ENCODE data around the gene FCRL4. TPM values are rescaled to one million over a fixed set of nuclear protein-coding genes. Genes with fewer than 3 reads are reported as not detected.

FCRL4 gene
- total RNA-seq, 3 donors from 2014 or later (not counting 1 experiment from before 2014, with no cell fraction given) = not detected

GRCh38 chr1:157580179-157580827 lies 17.6 kb downstream of the FCRL4 start:
- Histone ChIP-seq H3K27ac (ENCODE audit: low read length) (no peak overlapping the region), H3K36me3 (ENCODE audit: control insufficient read depth, insufficient read depth, low read length) (no peaks in the 10 kb centered on the region), H3K4me1 (ENCODE audit: control insufficient read depth, insufficient read depth, low read length) (peaks cover 9% of the 10 kb centered on the region), H3K9me3 (ENCODE audit: control insufficient read depth, insufficient read depth, low read length) (peaks cover 6% of the 10 kb centered on the region), H3K4me3 (ENCODE audit: low read length) (no peak overlapping the region), H3K27me3 (ENCODE audit: control insufficient read depth, insufficient read depth, low read length) (peaks cover 2% of the 10 kb centered on the region)
- H3K4me1 Mint-ChIP-seq = peaks cover 5 to 11% of the 10 kb centered on the region in 2 donors
- TF ChIP-seq CTCF (IDR thresholded peaks at IDR 0.05) = peak; percentile 90
- peak in 2 of 3 donors; percentile 63 for ATAC-seq
- peak overlapping the region in 1 of 2 donors; percentile 32 for H3K27ac Mint-ChIP-seq
- no peak overlapping the region for H3K4me3 Mint-ChIP-seq
- WGBS (ENCODE audit: insufficient coverage) = 4% methylated on average over 4 of the region's 4 CpGs
- intact Hi-C loops (cut with micrococcal nuclease) = loop anchor here (1.0 kb wide), 3 partner anchors 111 to 368 kb away; no protein-coding TSS in a partner anchor
- no peaks in the 10 kb centered on the region for H3K9me3 Mint-ChIP-seq
- no peaks in the 10 kb centered on the region for H3K36me3 Mint-ChIP-seq
- peak in 1 of 2 donors; percentile 72 for DNase-seq
- peaks cover 1 to 4% of the 10 kb centered on the region in 2 donors for H3K27me3 Mint-ChIP-seq (ENCODE audit: low read depth in 2 of 2)

GRCh38 chr1:157577420-157577819 lies 20.5 kb downstream of the FCRL4 start:
- no peaks in the 10 kb centered on the region for H3K9me3 Mint-ChIP-seq
- intact Hi-C loops (cut with micrococcal nuclease) = no loop called here
- H3K4me3 Mint-ChIP-seq = no peak overlapping the region
- no peak for TF ChIP-seq CTCF (IDR thresholded peaks at IDR 0.05)
- H3K4me3 ChIP-seq (ENCODE audit: low read length) = no peak overlapping the region
- 92% methylated on average over 3 of the region's 3 CpGs for WGBS (ENCODE audit: insufficient coverage)
- peaks cover 5 to 11% of the 10 kb centered on the region in 2 donors for H3K4me1 Mint-ChIP-seq
- ATAC-seq (no peak), DNase-seq (no peak)
- H3K4me1 ChIP-seq (ENCODE audit: control insufficient read depth, insufficient read depth, low read length) = peaks cover 6% of the 10 kb centered on the region
- H3K36me3 ChIP-seq (ENCODE audit: control insufficient read depth, insufficient read depth, low read length) = no peaks in the 10 kb centered on the region
- H3K27ac ChIP-seq (ENCODE audit: low read length) = no peak overlapping the region
- H3K27me3 ChIP-seq (ENCODE audit: control insufficient read depth, insufficient read depth, low read length) = peaks cover 2% of the 10 kb centered on the region
- no peaks in the 10 kb centered on the region for H3K9me3 ChIP-seq (ENCODE audit: control insufficient read depth, insufficient read depth, low read length)
- H3K27me3 Mint-ChIP-seq (ENCODE audit: low read depth in 2 of 2) = peaks cover 0 to 11% of the 10 kb centered on the region in 2 donors
- H3K36me3 Mint-ChIP-seq = no peaks in the 10 kb centered on the region
- no peak overlapping the region for H3K27ac Mint-ChIP-seq

- Mint-ChIP-seq H3K27me3 (ENCODE audit: low read depth in 2 of 2) (peaks cover 0 to 11% of the 10 kb centered on the region in 2 donors), H3K4me3 (no peak overlapping the region), H3K36me3 (no peaks in the 10 kb centered on the region), H3K4me1 (peaks cover 5 to 6% of the 10 kb centered on the region in 2 donors), H3K27ac (no peak overlapping the region), H3K9me3 (no peaks in the 10 kb centered on the region)
- no peak overlapping the region for H3K27ac ChIP-seq (ENCODE audit: low read length)
- no peaks in the 10 kb centered on the region for H3K36me3 ChIP-seq (ENCODE audit: control insufficient read depth, insufficient read depth, low read length)
- H3K27me3 ChIP-seq (ENCODE audit: control insufficient read depth, insufficient read depth, low read length) = peaks cover 2% of the 10 kb centered on the region
- H3K9me3 ChIP-seq (ENCODE audit: control insufficient read depth, insufficient read depth, low read length) = no peaks in the 10 kb centered on the region
- no peaks in the 10 kb centered on the region for H3K4me1 ChIP-seq (ENCODE audit: control insufficient read depth, insufficient read depth, low read length)
- 75% methylated on average over 1 of the region's 2 CpGs for WGBS (ENCODE audit: insufficient coverage)
- intact Hi-C loops (cut with micrococcal nuclease) = no loop called here
- no peak overlapping the region for H3K4me3 ChIP-seq (ENCODE audit: low read length)
- no peak for TF ChIP-seq CTCF (IDR thresholded peaks at IDR 0.05)
- no peak for DNase-seq
- ATAC-seq = no peak
Observed at GRCh38 chr1:157575744-157576143, 22.1 kb downstream of the FCRL4 start.

- H3K4me3 ChIP-seq (ENCODE audit: low read length) = no peak overlapping the region
- no peak overlapping the region for H3K27ac Mint-ChIP-seq
- no peaks in the 10 kb centered on the region for H3K4me1 Mint-ChIP-seq
- H3K9me3 Mint-ChIP-seq = no peaks in the 10 kb centered on the region
- no peak for DNase-seq
- H3K4me1 ChIP-seq (ENCODE audit: control insufficient read depth, insufficient read depth, low read length) = no peaks in the 10 kb centered on the region
- H3K4me3 Mint-ChIP-seq = no peak overlapping the region
- 88% methylated on average over 1 of the region's 1 CpG for WGBS (ENCODE audit: insufficient coverage)
- H3K36me3 Mint-ChIP-seq = no peaks in the 10 kb centered on the region
- no peak overlapping the region for H3K27ac ChIP-seq (ENCODE audit: low read length)
- H3K36me3 ChIP-seq (ENCODE audit: control insufficient read depth, insufficient read depth, low read length) = no peaks in the 10 kb centered on the region
- H3K27me3 ChIP-seq (ENCODE audit: control insufficient read depth, insufficient read depth, low read length) = peaks cover 2% of the 10 kb centered on the region
- ATAC-seq = no peak
- no peak for TF ChIP-seq CTCF (IDR thresholded peaks at IDR 0.05)
- intact Hi-C loops (cut with micrococcal nuclease) = no loop called here
- no peaks in the 10 kb centered on the region for H3K9me3 ChIP-seq (ENCODE audit: control insufficient read depth, insufficient read depth, low read length)
- H3K27me3 Mint-ChIP-seq (ENCODE audit: low read depth in 2 of 2) = peaks cover 0 to 11% of the 10 kb centered on the region in 2 donors
Observed at GRCh38 chr1:157574836-157575235, 23.0 kb downstream of the FCRL4 start.
